ENCODE results near the gene OPRD1.

Gene OPRD1

DNA sequence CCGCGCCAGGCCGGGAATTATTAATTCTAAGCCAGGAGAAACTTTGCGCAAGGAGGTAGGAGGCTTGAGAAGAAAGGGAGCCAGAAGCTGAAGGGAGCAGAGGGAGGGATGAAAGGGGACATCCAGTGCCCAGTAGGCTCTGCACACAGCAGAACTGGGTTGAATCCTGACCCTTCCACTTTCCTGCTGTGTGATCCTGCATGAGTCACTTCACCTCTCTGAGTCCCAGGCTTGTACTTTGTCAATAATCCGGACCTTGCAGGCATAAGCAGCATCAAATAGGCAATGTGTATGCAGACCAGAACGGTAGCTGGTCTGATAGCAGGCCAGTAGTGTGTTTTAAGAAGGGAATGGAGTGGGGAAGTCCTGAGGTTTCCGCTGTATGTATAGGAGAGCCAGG is 76.9 kb downstream of the OPRD1 start:
- Histone ChIP-seq H3K4me2 (no peak overlapping the region), H3K79me2 (ENCODE audit: insufficient read depth, low read depth) (peaks cover 22% of the 10 kb centered on the region; the same call in 1 of the 2 replicates), H3K4me3 (IDR thresholded peaks at IDR 0.05; ENCODE audit: insufficient read depth, low read depth, low read length) (no peak overlapping the region), H3K9ac (no peak overlapping the region), H3K27ac (no peak overlapping the region), H4K20me1 (ENCODE audit: insufficient read depth) (no peaks in the 10 kb centered on the region), H3K4me1 (ENCODE audit: low read depth, poor library complexity, severe bottlenecking) (peaks cover 62% of the 10 kb centered on the region), H3K36me3 (ENCODE audit: insufficient read depth) (no peaks in the 10 kb centered on the region), H2AFZ (ENCODE audit: low read depth) (no peak overlapping the region), H3K27me3 (ENCODE audit: insufficient read depth, low read depth) (no peaks in the 10 kb centered on the region)
- TF ChIP-seq CTCF (conservative IDR thresholded peaks at IDR 0.05; ENCODE audit: low read depth, low read length): no peak

- Histone ChIP-seq H4K20me1 (ENCODE audit: insufficient read depth) (no peaks in the 10 kb centered on the region), H3K4me2 (no peak overlapping the region), H3K79me2 (ENCODE audit: insufficient read depth, low read depth) (peaks cover 22% of the 10 kb centered on the region; the same call in 1 of the 2 replicates)
Measured at GRCh38 chr1:28889357-28889756, 77.4 kb downstream of the OPRD1 start.

DNA sequence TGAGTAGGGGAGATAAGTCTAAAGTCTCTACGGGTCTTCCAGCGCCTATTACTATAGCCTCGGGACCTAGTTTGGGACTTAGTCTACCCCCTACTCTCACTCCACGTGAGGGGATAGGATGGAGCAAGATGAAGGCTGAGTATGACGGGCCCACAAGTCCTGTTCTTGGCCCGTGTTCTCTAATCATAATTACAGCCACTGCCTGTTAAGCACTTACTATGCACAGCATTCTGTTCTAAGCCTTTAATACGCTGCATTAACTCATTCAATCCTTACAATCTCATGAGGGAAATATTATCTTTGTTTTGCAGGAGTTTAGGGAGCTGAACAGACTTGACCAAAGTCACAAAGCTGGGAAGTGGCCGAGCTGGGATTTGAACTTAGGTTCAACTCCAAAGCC is 78.5 kb downstream of the OPRD1 start:
- H3K4me1 ChIP-seq (ENCODE audit: low read depth, poor library complexity, severe bottlenecking): peaks cover 47% of the 10 kb centered on the region
- no peak overlapping the region; the same call in 1 of the 2 replicates for H3K4me2 ChIP-seq
- H3K79me2 ChIP-seq (ENCODE audit: insufficient read depth, low read depth): peaks cover 22% of the 10 kb centered on the region; the same call in 1 of the 2 replicates
- no peak overlapping the region for H3K9ac ChIP-seq
- no peak for TF ChIP-seq CTCF (conservative IDR thresholded peaks at IDR 0.05; ENCODE audit: low read depth, low read length)
- no peaks in the 10 kb centered on the region for H4K20me1 ChIP-seq (ENCODE audit: insufficient read depth)
- H3K27me3 ChIP-seq (ENCODE audit: insufficient read depth, low read depth): no peaks in the 10 kb centered on the region
- no peaks in the 10 kb centered on the region for H3K36me3 ChIP-seq (ENCODE audit: insufficient read depth)
- no peak overlapping the region for H3K4me3 ChIP-seq (IDR thresholded peaks at IDR 0.05; ENCODE audit: insufficient read depth, low read depth, low read length)
- no peak overlapping the region for H2AFZ ChIP-seq (ENCODE audit: low read depth)
- no peak overlapping the region for H3K27ac ChIP-seq

More at GRCh38 chr1:28889357-28889756, 77.4 kb downstream of the OPRD1 start:
- Histone ChIP-seq H3K9ac (no peak overlapping the region), H2AFZ (ENCODE audit: low read depth) (no peak overlapping the region), H3K27me3 (ENCODE audit: insufficient read depth, low read depth) (no peaks in the 10 kb centered on the region), H3K36me3 (ENCODE audit: insufficient read depth) (no peaks in the 10 kb centered on the region), H3K27ac (no peak overlapping the region), H3K4me3 (IDR thresholded peaks at IDR 0.05; ENCODE audit: insufficient read depth, low read depth, low read length) (no peak overlapping the region), H3K4me1 (ENCODE audit: low read depth, poor library complexity, severe bottlenecking) (peaks cover 58% of the 10 kb centered on the region)
- no peak for TF ChIP-seq CTCF (conservative IDR thresholded peaks at IDR 0.05; ENCODE audit: low read depth, low read length)

- Histone ChIP-seq H4K20me1 (ENCODE audit: insufficient read depth) (no peaks in the 10 kb centered on the region), H3K27ac (no peak overlapping the region), H3K9ac (no peak overlapping the region), H3K4me3 (IDR thresholded peaks at IDR 0.05; ENCODE audit: insufficient read depth, low read depth, low read length) (no peak overlapping the region), H2AFZ (ENCODE audit: low read depth) (no peak overlapping the region), H3K4me1 (ENCODE audit: low read depth, poor library complexity, severe bottlenecking) (peaks cover 43% of the 10 kb centered on the region), H3K27me3 (ENCODE audit: insufficient read depth, low read depth) (no peaks in the 10 kb centered on the region), H3K4me2 (no peak overlapping the region; the same call in none of the 2 replicates), H3K79me2 (ENCODE audit: insufficient read depth, low read depth) (peaks cover 22% of the 10 kb centered on the region; the same call in 1 of the 2 replicates), H3K36me3 (ENCODE audit: insufficient read depth) (no peaks in the 10 kb centered on the region)
- TF ChIP-seq CTCF (conservative IDR thresholded peaks at IDR 0.05; ENCODE audit: low read depth, low read length): no peak
Measured at GRCh38 chr1:28890836-28891235, 78.9 kb downstream of the OPRD1 start.
